Right lobe of liver (tissue), 6 donors: Measurements from ENCODE around the gene C7orf33. TPM values are rescaled to one million over a fixed set of nuclear protein-coding genes. Genes with fewer than 3 reads are reported as not detected.
A peak's percentile ranks its signal among the peaks of the same experiment; 100 is the strongest.

Experiments
- ATAC-seq, 4 donors: fragments of 200-7000 bp; cut with Tn5 transposase; one replicate each; pipeline ENCODE4 v1.9.1; 2020; ENCODE audit warnings: mild to moderate bottlenecking in 4 of 4, moderate library complexity in 4 of 4
- DNase-seq, 3 donors: peaks; one replicate each; pipeline ENCODE4 v3.0.0-alpha.2; 2020
- H3K27ac ChIP-seq, 3 donors: fragments of 200-600 bp; one replicate each; pipeline ENCODE4 v1.8.0; 2022
- H3K27me3 ChIP-seq, 2 donors: fragments of 200-600 bp; one replicate each; pipeline ENCODE4 v1.8.0; 2022
- H3K36me3 ChIP-seq, 4 donors: fragments of 200-600 bp; sonication (generic) in 1 of 4; one replicate each; pipeline versions ENCODE4 v1.5.1 to v1.8.0; 2017 to 2022; ENCODE audit warnings: control low read depth in 1 of 4
- H3K4me1 ChIP-seq, 4 donors: fragments of 200-600 bp; sonication (generic) in 1 of 4; one replicate each; pipeline versions ENCODE4 v1.5.1 to v1.8.0; 2017 to 2022; ENCODE audit warnings: control low read depth in 1 of 4
- H3K4me3 ChIP-seq, 3 donors: fragments of 200-600 bp; one replicate each; pipeline ENCODE4 v1.8.0; 2022
- H3K9me3 ChIP-seq, 4 donors: fragments of 200-600 bp; sonication (generic) in 1 of 4; one replicate each; pipeline versions ENCODE4 v1.5.1 to v1.8.0; 2017 to 2022; ENCODE audit warnings: control low read depth in 1 of 4
- CTCF ChIP-seq, 4 donors: fragments of 200-600 bp in 3 of 4; fragments of 450-650 bp in 1 of 4; IDR thresholded peaks; one replicate each; pipeline versions ENCODE4 v1.5.1 to v1.8.0; 2016 to 2022; ENCODE audit warnings: antibody characterized with exemption in 4 of 4, mild to moderate bottlenecking in 2 of 4
- POLR2A ChIP-seq: fragments of 450-650 bp; IDR thresholded peaks from one replicate; pipeline ENCODE4 v1.6.1; 2017; ENCODE audit warnings: antibody characterized with exemption, mild to moderate bottlenecking
- WGBS: methylation state at CpG from one replicate; pipeline ENCODE4 v1.1.6; 2018; ENCODE audit warnings: low coverage, low lambda C conversion rate; ENCODE audit not compliant: insufficient coverage; ENCODE audit errors: missing lambda C conversion rate; 5-methylcytosine and 5-hydroxymethylcytosine counted together
- intact Hi-C, 2 donors: fragments of 100-400 bp; cut with DNase I; formaldehyde crosslinking; loops; one replicate each; pipeline versions ENCODE4 v1.11.2 to v1.14.1; 2022
- total RNA-seq, 6 experiments: library from RNA; depleted of rRNA in 2 of 6; stranded (reverse); fragments of >200 nt in 2 of 6; fragmentation: NEBNext Ultra II Directional in 3 of 6; extraction: Animal tissue kit (Norgen Biotek cat#: 25700) in 3 of 6; gene quantifications; one replicate each; pipeline versions ENCODE4 v1.1.0 to v1.2.4, GENCODE V29; 2016 to 2023
- donor health status: DM: no; HTN: yes; CAD: no.
- donor health status: DM: no; HTN: no; CAD: no.
- donor health status: DM: no; HTN: no; CAD: no.
- donor health status: DM: no; HTN: yes; CAD: no.
- donor health status: DM: no; HTN: yes; CAD: no.

C7orf33 gene
- total RNA-seq, 6 experiments from 2014 or later, result not detected

DNA sequence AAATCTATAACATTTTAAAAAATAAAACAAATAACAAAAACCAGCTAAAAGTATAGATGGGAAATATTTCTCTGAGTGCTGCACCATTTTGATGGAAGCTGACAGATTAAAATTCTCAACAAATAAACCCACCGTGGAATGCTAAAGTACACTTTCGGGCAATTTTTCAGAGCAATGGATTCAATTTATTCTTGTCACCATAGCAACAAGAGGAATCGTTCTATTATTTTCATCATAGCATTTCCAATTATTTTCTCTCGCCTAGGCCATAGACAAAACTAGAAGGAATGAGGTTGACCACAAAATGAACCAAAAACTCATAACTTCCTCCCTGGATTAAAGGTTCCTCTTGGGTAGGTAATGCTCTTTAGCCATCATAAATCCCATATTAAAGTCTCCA is 44.6 kb upstream of the C7orf33 start:
- Histone ChIP-seq H3K4me1 (no peaks in the 10 kb centered on the region), H3K27ac (no peak overlapping the region), H3K4me3 (no peak overlapping the region), H3K36me3 (no peaks in the 10 kb centered on the region), H3K9me3 (no peaks in the 10 kb centered on the region), H3K27me3 (no peaks in the 10 kb centered on the region)
- intact Hi-C loops, result no loop called here
- ATAC-seq (no peak), DNase-seq (no peak)
- 56% methylated on average over 4 of the region's 4 CpGs for WGBS
- TF ChIP-seq POLR2A (no peak), CTCF (IDR thresholded peaks at IDR 0.05) (no peak)

DNA sequence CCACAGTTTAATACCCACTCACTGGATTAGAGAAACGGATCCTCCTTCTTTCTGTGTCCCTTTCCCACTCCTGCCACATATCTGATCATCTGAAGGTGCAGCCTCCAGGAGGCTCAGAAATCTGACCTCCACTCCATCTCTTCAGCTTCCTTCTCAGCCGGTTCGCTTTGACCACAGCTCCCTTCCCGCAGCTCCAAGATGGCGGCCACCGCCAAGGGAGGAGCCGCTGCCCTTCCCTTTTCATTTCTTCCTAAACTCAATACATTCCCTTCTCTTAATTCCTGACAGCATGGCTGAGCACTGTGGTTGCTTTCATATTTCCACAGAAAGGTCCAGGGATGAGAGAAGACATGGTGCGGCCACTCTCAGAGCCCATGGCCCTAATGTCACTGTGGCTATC is 43.7 kb upstream of the C7orf33 start:
- Histone ChIP-seq H3K27me3 (no peaks in the 10 kb centered on the region), H3K4me1 (no peaks in the 10 kb centered on the region), H3K36me3 (no peaks in the 10 kb centered on the region), H3K9me3 (no peaks in the 10 kb centered on the region), H3K27ac (no peak overlapping the region), H3K4me3 (no peak overlapping the region)
- ATAC-seq (no peak), DNase-seq (no peak)
- TF ChIP-seq POLR2A, result no peak
- 98% methylated on average over 8 of the region's 8 CpGs for WGBS
- intact Hi-C loops, result no loop called here

GRCh38 chr7:148547951-148548350 is 42.6 kb upstream of the C7orf33 start:
- Histone ChIP-seq H3K27me3 (no peaks in the 10 kb centered on the region), H3K4me3 (no peak overlapping the region), H3K36me3 (no peaks in the 10 kb centered on the region), H3K4me1 (no peaks in the 10 kb centered on the region), H3K27ac (no peak overlapping the region), H3K9me3 (no peaks in the 10 kb centered on the region)
- WGBS, result 48% methylated on average over 5 of the region's 5 CpGs
- peak in 1 of 4 donors; percentile 20 for ATAC-seq
- DNase-seq, result no peak
- intact Hi-C loops, result no loop called here
- TF ChIP-seq POLR2A (no peak), CTCF (IDR thresholded peaks at IDR 0.05) (no peak)

GRCh38 chr7:148553979-148554378 is 36.6 kb upstream of the C7orf33 start:
- Histone ChIP-seq H3K9me3 (no peaks in the 10 kb centered on the region), H3K27ac (no peak overlapping the region), H3K4me1 (no peaks in the 10 kb centered on the region), H3K27me3 (no peaks in the 10 kb centered on the region), H3K36me3 (no peaks in the 10 kb centered on the region), H3K4me3 (no peak overlapping the region)
- intact Hi-C loops, result no loop called here
- WGBS, result 100% methylated on average over 1 of the region's 3 CpGs
- ATAC-seq (no peak), DNase-seq (no peak)
- TF ChIP-seq POLR2A (no peak), CTCF (IDR thresholded peaks at IDR 0.05) (no peak)

GRCh38 chr7:148556892-148557291 is 33.7 kb upstream of the C7orf33 start:
- TF ChIP-seq POLR2A, result no peak
- no peak for TF ChIP-seq CTCF (IDR thresholded peaks at IDR 0.05)
- intact Hi-C loops, result no loop called here
- no peaks in the 10 kb centered on the region for H3K27me3 ChIP-seq
- no peaks in the 10 kb centered on the region for H3K9me3 ChIP-seq
- no peaks in the 10 kb centered on the region for H3K36me3 ChIP-seq
- no peak overlapping the region for H3K27ac ChIP-seq
- no CpG with 5 or more reads among the region's 3 CpGs for WGBS
- ATAC-seq (peak in 1 of 4 donors; percentile 98), DNase-seq (no peak)
- no peaks in the 10 kb centered on the region for H3K4me1 ChIP-seq
- no peak overlapping the region for H3K4me3 ChIP-seq
